IMR-90 (cell line): ENCODE data around the gene ATP4B. TPM values are rescaled to one million over a fixed set of nuclear protein-coding genes. Genes with fewer than 3 reads are reported as not detected.

Experiments used
- ATAC-seq: fragments of 200-7000 bp; cut with Tn5 transposase; 2 replicates; pipeline ENCODE4 v1.9.1; 2020; ENCODE audit warnings: low read depth, mild to moderate bottlenecking, moderate library complexity
- BruUV-seq: library from RNA; stranded (reverse); fragments of 400-500 nt; replicated peaks from 2 replicates; lab custom pipeline; 2021; lab: Mats Ljungman, UMichigan
- CTCF ChIA-PET: fragments of 300-600 bp; formaldehyde crosslinking; extraction: SDS; loops from one replicate; lab custom pipeline; 2021; ENCODE audit warnings: antibody characterized with exemption; lab: Yijun Ruan, JAX
- POLR2A ChIA-PET: fragments of 300-600 bp; sonication (Branson Sonifier 250); formaldehyde crosslinking; loops from one replicate; lab custom pipeline; 2022; ENCODE audit warnings: antibody characterized with exemption; ENCODE audit not compliant: unreplicated experiment; lab: Charles Lee
- DNase-seq: peaks from one replicate; pipeline ENCODE4 v3.0.0; 2013
- H2AFZ ChIP-seq: replicated peaks from 2 replicates; pipeline ENCODE3; 2013; ENCODE audit warnings: low read length, mild to moderate bottlenecking; ENCODE audit not compliant: poor library complexity
- H2AK5ac ChIP-seq: 2 replicates; pipeline ENCODE4 v1.6.1; 2013; ENCODE audit warnings: low read depth, low read length, inconsistent platforms
- H2AK9ac ChIP-seq: replicated peaks from 2 replicates; pipeline ENCODE3; 2013; ENCODE audit warnings: mild to moderate bottlenecking, low read depth, low read length, moderate library complexity; ENCODE audit not compliant: poor library complexity
- H2BK120ac ChIP-seq: 2 replicates; pipeline ENCODE4 v1.6.1; 2013; ENCODE audit warnings: low read depth, low read length, inconsistent platforms
- H2BK15ac ChIP-seq: 3 replicates; pipeline ENCODE4 v1.6.1; 2013; ENCODE audit warnings: low read depth, low read length, inconsistent platforms
- H2BK20ac ChIP-seq: 2 replicates; pipeline ENCODE4 v1.6.1; 2013; ENCODE audit warnings: low read depth, mild to moderate bottlenecking, inconsistent platforms, low read length, moderate library complexity
- H2BK5ac ChIP-seq: 2 replicates; pipeline ENCODE4 v1.6.1; 2013; ENCODE audit warnings: mild to moderate bottlenecking, low read depth, low read length, inconsistent platforms; ENCODE audit not compliant: poor library complexity, severe bottlenecking
- H3K14ac ChIP-seq: replicated peaks from 2 replicates; pipeline ENCODE4 v1.6.1; 2013; ENCODE audit warnings: low read depth, low read length, inconsistent platforms
- H3K18ac ChIP-seq: 2 replicates; pipeline ENCODE4 v1.6.1; 2013; ENCODE audit warnings: low read depth, low read length, control low read depth
- H3K23ac ChIP-seq: 2 replicates; pipeline ENCODE4 v1.6.1; 2013; ENCODE audit warnings: low read depth, low read length, inconsistent platforms
- H3K27ac ChIP-seq: 2 replicates; pipeline ENCODE4 v1.5.1; 2013; ENCODE audit warnings: mild to moderate bottlenecking, control low read depth, low read length; ENCODE audit not compliant: insufficient read depth
- H3K27me3 ChIP-seq: 2 replicates; pipeline ENCODE4 v1.6.1; 2013; ENCODE audit warnings: low read length; ENCODE audit not compliant: control insufficient read depth, insufficient read depth
- H3K36me3 ChIP-seq: 2 replicates; pipeline ENCODE4 v1.6.1; 2013; ENCODE audit warnings: low read length, mixed read lengths; ENCODE audit not compliant: control insufficient read depth, insufficient read depth
- H3K4ac ChIP-seq: 2 replicates; pipeline ENCODE4 v1.6.1; 2013; ENCODE audit warnings: low read depth, low read length, inconsistent platforms
- H3K4me1 ChIP-seq: 2 replicates; pipeline ENCODE4 v1.6.1; 2013; ENCODE audit warnings: low read length, mixed read lengths; ENCODE audit not compliant: control insufficient read depth, insufficient read depth
- H3K4me2 ChIP-seq: 2 replicates; pipeline ENCODE4 v1.6.1; 2013; ENCODE audit warnings: low read depth, mild to moderate bottlenecking, control low read depth, low read length, moderate library complexity
- H3K4me3 ChIP-seq: 2 replicates; pipeline ENCODE4 v1.5.1; 2013; ENCODE audit warnings: low read depth, mild to moderate bottlenecking, control low read depth, low read length, moderate library complexity; ENCODE audit not compliant: insufficient read depth
- H3K56ac ChIP-seq: 2 replicates; pipeline ENCODE4 v1.6.1; 2013; ENCODE audit warnings: low read length, inconsistent platforms; ENCODE audit not compliant: insufficient read depth; ENCODE audit errors: extremely low read depth
- H3K79me1 ChIP-seq, 2 experiments: 2 replicates each; pipeline ENCODE4 v1.6.1; 2013; ENCODE audit warnings: low read length in 2 of 2, inconsistent platforms in 1 of 2, low read depth in 1 of 2
- H3K9ac ChIP-seq: 2 replicates; pipeline ENCODE4 v1.6.1; 2013; ENCODE audit warnings: low read depth, low read length, control low read depth
- H3K9me1 ChIP-seq: 2 replicates; pipeline ENCODE4 v1.6.1; 2013; ENCODE audit warnings: low read length, inconsistent platforms; ENCODE audit not compliant: insufficient read depth
- H3K9me3 ChIP-seq: 2 replicates; pipeline ENCODE4 v1.6.1; 2013; ENCODE audit warnings: low read length; ENCODE audit not compliant: control insufficient read depth, insufficient read depth
- H4K20me1 ChIP-seq: 2 replicates; pipeline ENCODE4 v1.6.1; 2013; ENCODE audit warnings: low read length, inconsistent platforms; ENCODE audit not compliant: insufficient read depth
- H4K5ac ChIP-seq: 2 replicates; pipeline ENCODE4 v1.6.1; 2013; ENCODE audit warnings: mild to moderate bottlenecking, low read depth, low read length, control low read depth
- H4K8ac ChIP-seq, 2 experiments: 2 replicates each; pipeline ENCODE4 v1.6.1; 2013; ENCODE audit warnings: low read depth in 2 of 2, low read length in 2 of 2, control low read depth in 1 of 2, inconsistent platforms in 1 of 2
- H4K91ac ChIP-seq: 2 replicates; pipeline ENCODE4 v1.6.1; 2013; ENCODE audit warnings: low read depth, low read length, inconsistent platforms; ENCODE audit not compliant: insufficient read depth
- BHLHE40 ChIP-seq: fragments of 150-350 bp; IDR thresholded peaks from 2 replicates; pipeline ENCODE4 v1.6.1; 2016; ENCODE audit warnings: mild to moderate bottlenecking, low read depth, low read length
- CEBPB ChIP-seq: IDR thresholded peaks from 2 replicates; pipeline ENCODE4 v1.6.1; 2012; ENCODE audit warnings: low read depth, low read length, improper control_type of control experiment
- RFX5 ChIP-seq: IDR thresholded peaks from 2 replicates; pipeline ENCODE4 v1.8.0; 2012; ENCODE audit warnings: low read depth, mild to moderate bottlenecking, low read length, moderate library complexity
- WGBS, 2 experiments: methylation state at CpG; one replicate each; pipeline versions ENCODE4 v1.1.5 to v1.1.7; 2013; ENCODE audit warnings: missing lambda C conversion rate in 2 of 2; ENCODE audit not compliant: insufficient read length in 1 of 2; ENCODE audit errors: extremely low coverage in 2 of 2; 5-methylcytosine and 5-hydroxymethylcytosine counted together
- dilution Hi-C: fragments of 300-500 bp; cut with HindIII; formaldehyde crosslinking; loops from one replicate; pipeline ENCODE4 v1.14.3; 2018; ENCODE audit warnings: low sequenced_read_pairs; ENCODE audit not compliant: unreplicated experiment
- in situ Hi-C: fragments of 300-500 bp; cut with MboI; formaldehyde crosslinking; loops from 3 replicates; pipeline ENCODE4 v1.14.3; 2019; ENCODE audit warnings: low sequenced_read_pairs, inconsistent platforms, mixed read lengths
- intact Hi-C: fragments of 100-400 bp; cut with micrococcal nuclease; formaldehyde crosslinking; loops from 2 replicates; pipeline ENCODE4 v1.10.0; 2022
- polyA plus RNA-seq, 3 experiments: library from polyadenylated mRNA; depleted of rRNA; stranded (reverse); fragments of >200 nt; gene quantifications; 2 replicates each; pipeline ENCODE4 v1.2.3, GENCODE V29; 2012; ENCODE audit warnings: low replicate concordance in 1 of 3
- total RNA-seq: library from RNA; depleted of rRNA; stranded (reverse); fragments of >200 nt; gene quantifications from 2 replicates; pipeline ENCODE4 v1.2.3, GENCODE V29; 2012

The ATP4B gene
- total and polyA plus RNA-seq, 2 of the 4 experiments (the other 2 are of a cell fraction) = not detected

DNA sequence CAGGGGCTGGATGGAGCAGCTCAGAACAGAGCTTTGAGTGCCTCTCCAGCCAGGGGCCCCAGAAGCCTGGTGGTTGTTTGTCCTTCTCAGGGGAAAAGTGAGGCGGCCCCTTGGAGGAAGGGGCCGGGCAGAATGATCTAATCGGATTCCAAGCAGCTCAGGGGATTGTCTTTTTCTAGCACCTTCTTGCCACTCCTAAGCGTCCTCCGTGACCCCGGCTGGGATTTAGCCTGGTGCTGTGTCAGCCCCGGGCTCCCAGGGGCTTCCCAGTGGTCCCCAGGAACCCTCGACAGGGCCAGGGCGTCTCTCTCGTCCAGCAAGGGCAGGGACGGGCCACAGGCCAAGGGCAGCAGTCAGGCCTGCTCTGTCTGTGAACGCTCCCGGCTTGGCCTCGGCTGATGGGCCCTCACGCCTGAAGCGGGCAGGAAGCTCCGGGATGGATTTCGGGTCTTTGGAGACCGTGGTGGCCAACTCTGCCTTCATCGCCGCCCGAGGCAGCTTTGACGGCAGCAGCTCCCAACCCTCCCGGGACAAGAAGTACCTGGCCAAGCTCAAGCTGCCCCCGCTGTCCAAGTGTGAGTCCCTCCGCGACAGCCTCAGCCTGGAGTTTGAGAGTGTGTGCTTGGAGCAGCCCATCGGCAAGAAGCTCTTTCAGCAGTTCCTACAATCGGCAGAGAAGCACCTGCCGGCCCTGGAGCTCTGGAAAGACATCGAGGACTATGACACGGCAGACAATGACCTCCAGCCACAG lies 9.1 kb upstream of the ATP4B start, which contains the start of gene GRK1 (continued):
- no peak for TF ChIP-seq BHLHE40

DNA sequence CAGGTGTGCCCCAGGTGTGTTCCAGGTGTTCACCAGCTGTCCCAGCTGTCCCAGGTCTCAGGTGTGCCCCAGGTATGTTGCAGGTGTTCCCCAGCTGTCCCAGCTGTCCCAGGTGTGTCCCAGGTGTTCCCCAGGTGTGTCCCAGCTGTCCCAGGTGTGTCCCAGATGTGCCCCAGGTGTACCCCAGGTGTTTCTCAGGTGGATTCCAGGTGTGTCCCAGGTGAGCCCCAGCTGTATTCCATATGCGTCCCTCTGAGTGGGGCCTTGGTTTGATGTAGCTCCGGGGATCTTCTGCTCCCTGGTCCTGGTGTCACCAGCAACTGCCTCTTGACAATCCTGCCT lies 8.3 kb upstream of the ATP4B start:
- H3K36me3 ChIP-seq = no peaks in the 10 kb centered on the region
- ATAC-seq (no peak), DNase-seq (no peak)
- in situ Hi-C loops (no loop called here), intact Hi-C loops (no loop called here), dilution Hi-C loops (no loop called here)
- H3K4me1 ChIP-seq = no peaks in the 10 kb centered on the region
- peaks cover 3% of the 10 kb centered on the region; the same call in 1 of the 2 replicates for H3K9me3 ChIP-seq
- H3K27me3 ChIP-seq = peaks cover 16% of the 10 kb centered on the region
- TF ChIP-seq BHLHE40 (no peak), CEBPB (no peak), RFX5 (no peak)
- H3K23ac ChIP-seq = no peak overlapping the region
- no peaks in the 10 kb centered on the region for H3K79me1 ChIP-seq
- H2BK15ac ChIP-seq = no peak overlapping the region
- H2BK120ac ChIP-seq = no peak overlapping the region
- WGBS, 2 experiments = 83% methylated on average over 1 of the region's 2 CpGs; no CpG with 5 or more reads in 1 of the 2 experiments
- no peak overlapping the region for H2AK5ac ChIP-seq
- no peak overlapping the region for H4K91ac ChIP-seq
- H2BK20ac ChIP-seq = no peak overlapping the region
- BruUV-seq = no TSS peak
- no peak overlapping the region for H4K8ac ChIP-seq
- no peak overlapping the region for H3K18ac ChIP-seq
- peaks cover 3% of the 10 kb centered on the region; the same call in 1 of the 2 replicates for H3K9me1 ChIP-seq
- ChIA-PET POLR2A (no interaction called here), CTCF (no interaction called here)
- H3K27ac ChIP-seq = no peak overlapping the region
- no peak overlapping the region for H3K4me2 ChIP-seq
- no peak overlapping the region for H3K14ac ChIP-seq
- no peak overlapping the region for H4K5ac ChIP-seq
- no peak overlapping the region for H2AK9ac ChIP-seq
- no peak overlapping the region for H3K4ac ChIP-seq
- no peak overlapping the region for H3K9ac ChIP-seq
- H3K56ac ChIP-seq = no peak overlapping the region
- peaks cover 11% of the 10 kb centered on the region; the same call in 1 of the 2 replicates for H4K20me1 ChIP-seq
- no peak overlapping the region for H3K4me3 ChIP-seq
- no peak overlapping the region for H2BK5ac ChIP-seq
- H2AFZ ChIP-seq = no peak overlapping the region
